HCT116 (cell line): ENCODE results near the gene STPG2.

Source experiments
- CTCF ChIP-seq, 3 experiments: fragments of 200-600 bp in 1 of 3; sonication (generic) in 1 of 3; IDR thresholded peaks in 2 of 3; conservative IDR thresholded peaks in 1 of 3; 2 replicates each; pipeline ENCODE4 v1.5.1; 2012 to 2017; ENCODE audit warnings: low read depth in 2 of 3, low read length in 2 of 3, antibody characterized with exemption in 1 of 3, borderline replicate concordance in 1 of 3, control low read depth in 1 of 3, mild to moderate bottlenecking in 1 of 3, mixed read lengths in 1 of 3, mixed run types in 1 of 3, moderate library complexity in 1 of 3; ENCODE audit not compliant: insufficient read depth in 1 of 3
- EGR1 ChIP-seq: IDR thresholded peaks from 2 replicates; pipeline ENCODE4 v1.6.1; 2012; ENCODE audit warnings: low read depth
- EZH2 ChIP-seq: fragments of 200-600 bp; sonication (generic); IDR thresholded peaks from 2 replicates; pipeline ENCODE4 v1.6.1; 2017; ENCODE audit warnings: antibody characterized with exemption, mixed run types
- EZH2phosphoT487 ChIP-seq: fragments of 200-600 bp; IDR thresholded peaks from 2 replicates; pipeline ENCODE4 v1.6.1; 2018; ENCODE audit warnings: antibody characterized with exemption, borderline replicate concordance
- JUND ChIP-seq: IDR thresholded peaks from 2 replicates; pipeline ENCODE4 v1.6.1; 2012
- MAX ChIP-seq: IDR thresholded peaks from 2 replicates; pipeline ENCODE4 v1.6.1; 2012
- POLR2A ChIP-seq: IDR thresholded peaks from 2 replicates; pipeline ENCODE4 v1.7.0; 2011; ENCODE audit warnings: borderline replicate concordance; ENCODE audit not compliant: insufficient read depth, insufficient read length; ENCODE audit errors: extremely low read depth
- POLR2AphosphoS5 ChIP-seq: IDR thresholded peaks from 2 replicates; pipeline ENCODE4 v1.6.1; 2011; ENCODE audit warnings: mild to moderate bottlenecking, low read depth, low read length, moderate library complexity
- RAD21 ChIP-seq: IDR thresholded peaks from 2 replicates; pipeline ENCODE4 v1.6.1; 2012; ENCODE audit warnings: low read depth, mild to moderate bottlenecking
- REST ChIP-seq: IDR thresholded peaks from 2 replicates; pipeline ENCODE4 v1.6.1; 2012; ENCODE audit warnings: low read depth
- SRF ChIP-seq: IDR thresholded peaks from 2 replicates; pipeline ENCODE4 v1.6.1; 2012; ENCODE audit warnings: low read depth

GRCh38 chr4:97646997-97647396 lies 496.3 kb downstream of the STPG2 start:
- TF ChIP-seq EZH2phosphoT487: no peak
- TF ChIP-seq EZH2: no peak
- TF ChIP-seq POLR2AphosphoS5: no peak
- no peak for TF ChIP-seq CTCF (IDR thresholded peaks at IDR 0.05 in 2 of 3, conservative IDR thresholded peaks at IDR 0.05 in 1 of 3; ENCODE audit: borderline replicate concordance in 1 of 3, insufficient read depth in 1 of 3, low read depth in 2 of 3, low read length in 2 of 3)
- TF ChIP-seq EGR1: no peak
- no peak for TF ChIP-seq MAX
- TF ChIP-seq REST: no peak
- no peak for TF ChIP-seq POLR2A
- TF ChIP-seq JUND: no peak
- TF ChIP-seq SRF: no peak
- TF ChIP-seq RAD21: no peak
